HepG2 (cell line): ENCODE results near the gene RNF14. TPM values are rescaled to one million over a fixed set of nuclear protein-coding genes. Genes with fewer than 3 reads are reported as not detected.

Experiments
- CCDC6 ChIP-seq: sonication (generic); formaldehyde crosslinking; IDR thresholded peaks from 2 replicates; pipeline ENCODE4 v1.8.1; 2022; ENCODE audit warnings: mild to moderate bottlenecking, missing genetic modification reagents, moderate library complexity
- DRAP1 ChIP-seq: IDR thresholded peaks from 2 replicates; pipeline ENCODE4 v1.6.1; 2016; ENCODE audit warnings: missing genetic modification reagents, missing compliant biosample characterization
- ETV6 ChIP-seq: sonication (generic); formaldehyde crosslinking; conservative IDR thresholded peaks from 2 replicates; pipeline ENCODE4 v1.4.0; 2020; ENCODE audit warnings: missing genetic modification reagents
- FOXJ3 ChIP-seq: sonication (generic); formaldehyde crosslinking; IDR thresholded peaks from 2 replicates; pipeline ENCODE4 v1.4.0; 2020; ENCODE audit warnings: missing genetic modification reagents, mild to moderate bottlenecking, borderline replicate concordance
- HNRNPL ChIP-seq: fragments of 200-400 bp; formaldehyde crosslinking; IDR thresholded peaks from 2 replicates; pipeline ENCODE4 v1.6.1; 2017; ENCODE audit warnings: mild to moderate bottlenecking, low read depth, low read length
- PCBP2 ChIP-seq: fragments of 200-400 bp; formaldehyde crosslinking; optimal IDR thresholded peaks from 2 replicates; pipeline ENCODE3; 2018; ENCODE audit warnings: low read length, low read depth; ENCODE audit not compliant: poor library complexity, severe bottlenecking
- PRPF4 ChIP-seq: fragments of 200-400 bp; formaldehyde crosslinking; IDR thresholded peaks from 2 replicates; pipeline ENCODE4 v1.6.1; 2016; ENCODE audit warnings: low read length, low read depth; ENCODE audit not compliant: poor library complexity, severe bottlenecking
- SALL2 ChIP-seq: sonication (generic); formaldehyde crosslinking; IDR thresholded peaks from 2 replicates; pipeline ENCODE4 v1.8.1; 2023; ENCODE audit warnings: mild to moderate bottlenecking, missing genetic modification reagents, inconsistent platforms
- THAP7 ChIP-seq: sonication (generic); formaldehyde crosslinking; IDR thresholded peaks from 2 replicates; pipeline ENCODE4 v1.8.1; 2023; ENCODE audit warnings: mild to moderate bottlenecking, missing genetic modification reagents
- U2AF1 ChIP-seq: fragments of 200-400 bp; formaldehyde crosslinking; optimal IDR thresholded peaks from 2 replicates; pipeline ENCODE3; 2017; ENCODE audit warnings: mild to moderate bottlenecking, low read depth, low read length
- ZBTB20 ChIP-seq: sonication (generic); formaldehyde crosslinking; IDR thresholded peaks from 2 replicates; pipeline ENCODE4 v1.8.1; 2023; ENCODE audit warnings: missing genetic modification reagents, low read depth, mild to moderate bottlenecking, borderline replicate concordance
- ZC3H13 ChIP-seq: sonication (generic); formaldehyde crosslinking; IDR thresholded peaks from 2 replicates; pipeline ENCODE4 v1.8.1; 2023; ENCODE audit warnings: mild to moderate bottlenecking, missing genetic modification reagents, moderate library complexity
- ZFP36L2 ChIP-seq: sonication (generic); formaldehyde crosslinking; IDR thresholded peaks from 2 replicates; pipeline ENCODE4 v1.4.0; 2020; ENCODE audit warnings: missing genetic modification reagents
- ZNF136 ChIP-seq: sonication (generic); formaldehyde crosslinking; IDR thresholded peaks from 2 replicates; pipeline ENCODE4 v1.8.1; 2022; ENCODE audit warnings: low read depth, mild to moderate bottlenecking, moderate library complexity, missing genetic modification reagents
- ZNF512B ChIP-seq: sonication (generic); formaldehyde crosslinking; IDR thresholded peaks from 2 replicates; pipeline ENCODE4 v1.5.1; 2020; ENCODE audit warnings: missing genetic modification reagents, mild to moderate bottlenecking, borderline replicate concordance
- ZNF687 ChIP-seq: sonication (generic); formaldehyde crosslinking; IDR thresholded peaks from 2 replicates; pipeline ENCODE4 v1.5.1; 2020; ENCODE audit warnings: mild to moderate bottlenecking, missing genetic modification reagents, moderate library complexity
- ZNF709 ChIP-seq: sonication (generic); formaldehyde crosslinking; IDR thresholded peaks from 2 replicates; pipeline ENCODE4 v1.5.0; 2020; ENCODE audit warnings: mild to moderate bottlenecking, missing genetic modification reagents
- ZNF782 ChIP-seq: sonication (generic); formaldehyde crosslinking; IDR thresholded peaks from 2 replicates; pipeline ENCODE4 v1.4.0; 2020; ENCODE audit warnings: missing genetic modification reagents, mild to moderate bottlenecking, borderline replicate concordance
- polyA plus RNA-seq, 8 experiments: library from polyadenylated mRNA; depleted of rRNA in 3 of 8; stranded (reverse) in 7 of 8; unstranded in 1 of 8; fragments of >200 nt; fragmentation: Illumina TruSeq in 4 of 8; extraction: Trizol in 4 of 8; gene quantifications; 2 replicates each; pipeline versions ENCODE4 v1.2.1 to v1.2.3, GENCODE V29; 2011 to 2016; ENCODE audit warnings: low read depth in 4 of 8, missing spikeins in 1 of 8, mixed read lengths in 1 of 8; ENCODE audit not compliant: insufficient read depth in 1 of 8
- total RNA-seq, 5 experiments: library from RNA; depleted of rRNA; stranded (reverse); fragments of >200 nt; fragmentation: Illumina TruSeq; extraction: Trizol; gene quantifications; 2 replicates each; pipeline ENCODE4 v1.2.3, GENCODE V29; 2016; ENCODE audit warnings: low read depth in 1 of 5

RNF14 gene
- total and polyA plus RNA-seq, 2 of the 13 experiments (the other 11 are each of a cell fraction or from before 2014, with no cell fraction given): 11.3 to 28.1 TPM

GRCh38 chr5:141923448-141924313 is 45.2 kb upstream of the RNF14 start, which contains the start of gene DELE1 (continued):
- TF ChIP-seq ZC3H13 (CRISPR knock-in tag) (no peak), PCBP2 (no peak), U2AF1 (no peak), ZNF687 (CRISPR knock-in tag) (peak; percentile 98), ZBTB20 (CRISPR knock-in tag) (peak; percentile 81; the same call in 1 of the 2 replicates), ETV6 (CRISPR knock-in tag) (peak; percentile 36; the same call in 1 of the 2 replicates), THAP7 (CRISPR knock-in tag) (peak; percentile 86), PRPF4 (no peak), SALL2 (CRISPR knock-in tag) (peak; percentile 33; the same call in 1 of the 2 replicates), ZNF782 (CRISPR knock-in tag) (peak; percentile 98), FOXJ3 (CRISPR knock-in tag) (no peak), CCDC6 (peak; percentile 86; the same call in 1 of the 2 replicates), ZNF709 (CRISPR knock-in tag) (peak; percentile 92; the same call in 1 of the 2 replicates), ZNF136 (CRISPR knock-in tag) (peak; percentile 86), DRAP1 (CRISPR knock-in tag) (peak; percentile 80), HNRNPL (0 out of 2 replicates have a peak, but pooled peaks have one; percentile 58), ZFP36L2 (CRISPR knock-in tag) (peak; percentile 59; the same call in 1 of the 2 replicates), ZNF512B (CRISPR knock-in tag) (peak; percentile 21; the same call in 1 of the 2 replicates)
